ENCODE results near the gene PPIF. TPM values are rescaled to one million over a fixed set of nuclear protein-coding genes. Genes with fewer than 3 reads are reported as not detected.

The PPIF gene
- total and polyA plus RNA-seq, 2 donors (not counting 1 experiment from before 2014, with no cell fraction given) = 50.4 to 100 TPM

GRCh38 chr10:79360499-79361342, 13.5 kb downstream of the PPIF start:
- 100% methylated on average over 3 of the region's 5 CpGs for WGBS (ENCODE audit: insufficient coverage)
- CTCF ChIA-PET = interaction anchor here (1.4 kb wide), 1 partner anchor 13 kb away, joined by 5 read pairs; no protein-coding TSS in a partner anchor
- no peak overlapping the region for H3K4me3 Mint-ChIP-seq

More at GRCh38 chr10:79360499-79361342, 13.5 kb downstream of the PPIF start:
- intact Hi-C loops (cut with micrococcal nuclease) = no loop called here
- Mint-ChIP-seq H3K9me3 (ENCODE audit: insufficient read depth) (no peaks in the 10 kb centered on the region), H3K27me3 (no peaks in the 10 kb centered on the region), H3K27ac (no peak overlapping the region), H3K4me1 (peaks cover 21% of the 10 kb centered on the region)
- POLR2A ChIA-PET = no interaction called here
- ATAC-seq (ENCODE audit: low read depth) = no peak
- Histone ChIP-seq H3K9me3 (ENCODE audit: control extremely low read depth in 1 of 3, control insufficient read depth in 2 of 3, insufficient read depth in 1 of 3, low read length in 2 of 3) (no peaks in the 10 kb centered on the region), H3K79me2 (ENCODE audit: control insufficient read depth, insufficient read depth, low read length) (no peaks in the 10 kb centered on the region), H3K27ac (ENCODE audit: low read length in 2 of 2) (no peak overlapping the region), H3K27me3 (replicated peaks in 1 of 4; ENCODE audit: control extremely low read depth in 1 of 4, control insufficient read depth in 3 of 4, insufficient read depth in 4 of 4, low read length in 3 of 4) (no peaks in the 10 kb centered on the region), H3K4me2 (replicated peaks; ENCODE audit: low read depth, low read length, poor library complexity, severe bottlenecking) (no peak overlapping the region), H4K20me1 (ENCODE audit: control insufficient read depth, insufficient read depth, low read length, poor library complexity, severe bottlenecking) (no peaks in the 10 kb centered on the region), H3K4me3 (ENCODE audit: control extremely low read depth in 1 of 5, extremely low read depth in 1 of 5, insufficient read depth in 1 of 5, low read depth in 2 of 5, low read length in 4 of 5) (no peak overlapping the region), H2AFZ (ENCODE audit: insufficient read depth, low read depth, low read length, poor library complexity, severe bottlenecking) (no peak overlapping the region), H3K4me1 (ENCODE audit: control insufficient read depth in 2 of 2, insufficient read depth in 2 of 2, low read length in 2 of 2) (peaks cover 13 to 28% of the 10 kb centered on the region in 2 donors), H3K9ac (ENCODE audit: low read length) (no peak overlapping the region), H3K36me3 (replicated peaks in 1 of 2; ENCODE audit: control extremely low read depth in 1 of 2, control insufficient read depth in 1 of 2, extremely low read depth in 1 of 2, insufficient read depth in 2 of 2, low read length in 1 of 2) (peaks cover 0 to 5% of the 10 kb centered on the region in 2 experiments)
- no peak for DNase-seq
- TF ChIP-seq EZH2 (IDR thresholded peaks at IDR 0.05; ENCODE audit: borderline replicate concordance, insufficient read depth, low read depth, low read length, poor library complexity, severe bottlenecking) (no peak), CTCF (IDR thresholded peaks at IDR 0.05) (no peak)
